ENCODE data around the gene DPYSL5.
A peak's percentile ranks its signal among the peaks of the same experiment; 100 is the strongest.
"Not testable (repeated sequence)": the region's sequence is repeated elsewhere in the genome, so short reads cannot be mapped to it uniquely, and the experiment has no call there.

DPYSL5 gene

GRCh38 chr2:26903676-26904075 lies 55.7 kb downstream of the DPYSL5 start:
- no peak for DNase-seq

- DNase-seq = no peak
These were observed 56.9 kb downstream of the DPYSL5 start for GRCh38 chr2:26904839-26905238.

DNA sequence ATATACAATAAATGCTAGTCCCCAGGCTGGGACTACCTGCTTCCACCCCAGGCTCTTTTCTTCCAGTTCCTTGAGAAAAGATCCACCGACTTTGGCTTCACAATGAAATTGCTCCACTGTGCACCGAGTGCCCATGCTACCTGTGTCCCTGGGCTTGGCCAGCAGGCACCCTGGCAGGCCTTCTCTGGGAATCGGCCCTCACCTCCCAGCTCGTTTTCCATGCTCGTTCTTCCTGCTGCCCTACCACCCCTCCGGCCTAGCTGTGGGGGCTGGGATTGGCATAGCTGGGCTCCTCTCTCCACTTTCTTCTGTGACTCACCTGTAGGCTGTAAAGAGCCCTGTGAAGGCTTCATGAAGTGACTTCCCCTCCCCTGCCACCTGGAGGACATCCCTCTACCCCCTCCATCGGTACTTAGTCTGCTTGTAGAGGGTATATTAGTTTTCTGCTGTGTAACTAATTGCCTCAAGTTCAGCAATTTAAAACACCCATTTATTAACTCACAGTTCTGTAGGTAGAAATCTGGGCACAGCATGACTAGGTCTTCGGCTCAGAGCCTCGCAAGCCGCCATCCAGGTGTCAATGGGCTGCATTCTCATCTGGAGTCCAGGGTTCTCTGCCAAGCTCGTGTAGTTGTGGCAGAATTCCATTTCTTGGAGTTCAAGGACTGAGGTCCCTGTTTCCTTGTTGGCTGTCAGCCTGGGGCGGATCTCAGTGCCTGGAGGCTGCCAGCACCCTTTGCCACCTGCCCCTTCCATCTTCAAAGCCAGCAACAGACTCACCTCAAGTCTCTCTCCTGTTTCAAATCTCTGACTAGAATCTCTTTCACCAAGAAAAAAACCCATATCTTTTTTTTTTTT lies 57.6 kb downstream of the DPYSL5 start:
- DNase-seq = no peak

GRCh38 chr2:26907416-26907815 lies 59.5 kb downstream of the DPYSL5 start:
- no peak for DNase-seq

- no peak for DNase-seq
These were observed 62.2 kb downstream of the DPYSL5 start for GRCh38 chr2:26910176-26910575.

GRCh38 chr2:26911911-26912861 lies 64.3 kb downstream of the DPYSL5 start:
- DNase-seq = no peak

DNA sequence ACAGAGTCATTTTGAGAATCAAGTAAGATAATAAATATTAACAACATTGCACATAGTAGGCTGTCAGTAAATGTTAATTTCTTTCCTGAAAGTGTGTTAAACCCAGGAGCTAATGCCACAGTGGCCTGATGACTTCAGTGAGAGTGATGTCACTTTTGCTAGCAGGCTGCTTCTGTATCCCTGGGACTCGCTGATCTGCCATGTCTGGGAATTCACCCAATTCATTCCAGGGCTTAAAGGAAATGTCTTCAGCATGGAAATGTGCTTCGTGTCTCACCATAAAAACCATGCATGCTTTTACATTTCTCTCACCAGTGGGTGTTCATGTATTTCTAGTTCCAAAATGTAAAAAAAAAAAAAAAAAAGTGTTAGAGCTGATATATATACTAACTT lies 65.7 kb downstream of the DPYSL5 start:
- no peak for DNase-seq

DNA sequence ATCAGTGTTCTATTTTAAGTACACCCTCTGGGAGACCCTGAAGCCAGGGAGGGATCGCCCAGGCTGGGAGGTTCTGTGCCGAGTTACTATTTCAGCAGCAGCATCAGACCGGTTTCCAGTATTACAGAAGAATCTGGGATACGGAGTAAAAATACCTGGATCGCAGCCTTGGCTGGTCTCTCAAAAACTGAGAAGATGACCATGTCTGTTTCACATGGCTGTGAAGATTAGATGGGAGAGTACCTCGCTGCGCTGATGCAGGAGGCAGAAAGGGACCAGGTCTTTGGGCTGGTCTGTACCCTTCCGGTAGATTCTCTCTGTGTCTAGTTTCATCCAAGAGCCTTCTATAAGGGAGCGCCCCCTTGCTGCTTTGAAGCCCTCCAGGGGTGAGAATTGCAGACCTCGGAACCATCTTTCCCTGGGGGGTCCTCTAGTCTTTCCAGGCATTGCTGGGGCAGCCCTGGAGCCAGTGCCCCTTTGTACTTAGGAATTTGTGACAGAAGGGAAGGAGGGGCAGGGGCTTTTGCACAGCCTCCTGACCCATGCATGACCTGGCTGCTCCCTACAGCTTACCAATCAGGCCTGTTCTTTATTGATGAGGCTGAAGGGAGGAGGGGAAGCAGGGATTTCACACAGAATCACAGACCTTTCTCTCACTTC lies 66.2 kb downstream of the DPYSL5 start:
- no peak for DNase-seq

- no peak for DNase-seq
These were observed 66.9 kb downstream of the DPYSL5 start for GRCh38 chr2:26914659-26915310.

GRCh38 chr2:26915316-26915715 lies 67.4 kb downstream of the DPYSL5 start:
- DNase-seq = no peak

DNA sequence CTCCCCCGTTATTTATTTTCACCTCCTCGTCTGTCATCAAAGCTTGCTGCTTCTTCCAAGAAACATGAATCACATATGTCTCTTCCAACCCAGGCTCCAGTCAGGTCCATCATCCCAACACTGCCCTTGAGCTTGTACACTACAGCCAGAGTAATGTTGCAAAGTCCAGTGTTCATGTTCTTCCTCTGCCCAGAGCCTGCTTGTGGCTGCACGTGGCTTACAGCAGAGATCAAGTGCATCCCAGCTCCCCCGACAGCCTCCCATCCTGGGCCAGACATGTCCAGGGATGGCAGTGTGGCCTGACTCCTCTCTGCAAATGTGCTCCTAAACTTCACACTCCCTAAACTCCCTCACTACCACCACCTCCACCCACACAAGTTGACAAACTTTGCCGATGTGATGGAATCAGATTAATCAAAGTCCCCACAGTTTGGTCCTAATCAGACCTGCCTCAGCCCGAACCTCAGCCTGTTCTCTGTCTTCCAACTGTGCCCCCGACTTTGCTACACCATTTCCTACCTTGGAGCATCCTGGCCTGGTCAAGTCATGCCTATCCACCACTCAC lies 68.3 kb downstream of the DPYSL5 start:
- DNase-seq = no peak

DNA sequence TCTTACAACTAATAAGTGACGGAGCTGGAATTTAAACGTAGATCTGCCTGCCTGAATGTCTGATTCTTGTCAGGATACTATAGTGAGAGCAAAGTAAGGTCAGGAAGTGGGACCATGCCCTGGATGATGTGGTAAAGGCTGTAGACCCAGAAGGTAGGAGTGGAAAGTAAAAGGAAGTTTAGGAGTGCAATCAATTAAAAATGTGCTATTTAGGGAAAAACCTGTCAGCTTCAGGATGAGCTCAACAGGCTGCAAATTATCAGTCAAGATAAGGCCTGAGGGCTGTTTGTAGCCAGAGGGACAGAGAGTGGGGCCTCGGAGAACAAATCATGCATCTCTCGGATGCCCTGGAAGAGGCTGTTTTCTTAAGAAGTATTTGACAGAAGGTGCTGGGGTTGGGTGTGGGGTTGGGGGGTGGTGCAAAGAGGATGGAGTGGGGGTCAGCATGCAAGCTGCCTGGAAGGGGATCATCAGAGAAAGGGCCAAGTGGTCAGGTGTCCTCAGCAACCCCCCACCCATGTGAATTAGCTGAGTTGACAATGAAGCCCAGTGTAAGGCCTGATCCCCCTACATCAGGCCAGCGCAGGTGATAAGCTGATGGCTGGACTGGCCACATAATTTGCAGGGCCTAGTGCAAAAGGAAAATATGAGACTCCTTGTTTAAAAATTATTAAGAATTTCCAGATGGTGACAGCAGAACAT lies 69.4 kb downstream of the DPYSL5 start:
- DNase-seq = no peak

- DNase-seq = no peak
These were observed 73.4 kb downstream of the DPYSL5 start for GRCh38 chr2:26921323-26921722.

GRCh38 chr2:26922405-26923188 lies 74.7 kb downstream of the DPYSL5 start:
- peak; percentile 68 for DNase-seq

GRCh38 chr2:26923189-26923466 lies 75.2 kb downstream of the DPYSL5 start:
- DNase-seq = not testable (repeated sequence)

DNA sequence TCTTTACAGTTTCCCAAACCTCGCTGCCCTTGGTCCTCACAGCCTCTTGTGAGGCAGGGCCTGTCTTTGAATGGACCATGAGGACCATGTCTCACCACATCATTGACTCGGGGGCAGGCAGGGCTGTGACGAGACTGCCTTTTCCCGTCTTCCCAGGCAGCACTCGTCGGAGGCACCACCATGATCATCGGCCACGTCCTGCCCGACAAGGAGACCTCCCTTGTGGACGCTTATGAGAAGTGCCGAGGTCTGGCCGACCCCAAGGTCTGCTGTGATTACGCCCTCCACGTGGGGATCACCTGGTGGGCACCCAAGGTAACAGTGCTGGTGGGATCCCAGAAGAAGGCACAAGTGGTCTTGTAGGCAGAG lies 76.8 kb downstream of the DPYSL5 start:
- no peak for DNase-seq

DNA sequence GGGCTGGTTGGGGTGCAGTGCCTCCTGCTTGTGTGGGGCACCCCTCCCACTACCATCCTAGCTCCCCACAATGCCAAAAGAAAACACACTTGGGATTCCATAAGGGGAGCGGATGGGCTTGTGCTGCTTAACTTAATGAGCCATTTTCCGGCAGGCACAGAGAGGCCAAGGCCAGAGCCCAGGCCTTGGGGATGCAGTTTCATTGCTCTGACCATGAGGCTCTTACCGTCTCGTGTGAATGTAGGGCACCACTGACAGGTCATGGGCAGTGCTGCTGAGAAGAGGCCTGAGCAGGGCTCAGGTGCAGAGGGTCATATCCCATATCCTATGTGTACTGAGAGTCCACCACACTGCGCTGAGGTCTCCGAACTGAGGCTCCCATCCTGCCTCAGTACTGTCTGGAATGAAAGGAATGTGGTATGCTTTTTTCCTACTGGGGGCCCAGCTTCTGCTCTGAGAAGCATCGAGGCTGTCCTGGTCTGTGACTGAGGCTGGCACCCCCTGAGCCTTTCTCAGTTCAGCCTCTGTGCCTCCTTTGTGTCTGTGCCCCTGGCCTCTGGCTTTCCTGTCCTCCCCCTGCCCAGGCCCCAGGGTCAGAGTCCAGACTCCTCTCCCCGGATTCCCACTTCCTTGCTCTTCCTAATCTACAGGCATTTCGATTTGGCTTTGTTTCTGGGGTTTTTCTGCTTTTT lies 77.3 kb downstream of the DPYSL5 start:
- no peak for DNase-seq

GRCh38 chr2:26927221-26927620 lies 79.3 kb downstream of the DPYSL5 start:
- DNase-seq = no peak

- DNase-seq = no peak
These were observed 85.0 kb downstream of the DPYSL5 start for GRCh38 chr2:26932974-26933373.
